ENCODE data around the gene SETBP1. TPM values are rescaled to one million over a fixed set of nuclear protein-coding genes. Genes with fewer than 3 reads are reported as not detected.

SETBP1 gene
- total RNA-seq, 4 donors from 2014 or later: 3.3 to 86.6 (median 16.3) TPM

- Histone ChIP-seq H3K27me3 (no peaks in the 10 kb centered on the region), H3K9me3 (no peaks in the 10 kb centered on the region), H3K4me1 (peaks cover 0 to 9% (median 0%) of the 10 kb centered on the region in 4 donors), H3K27ac (no peak overlapping the region), H3K4me3 (no peak overlapping the region), H3K36me3 (no peaks in the 10 kb centered on the region)
- no peak for DNase-seq
- TF ChIP-seq POLR2A (IDR thresholded peaks at IDR 0.05): no peak
- TF ChIP-seq CTCF (IDR thresholded peaks at IDR 0.05): no peak
These were observed 10.6 kb downstream of the SETBP1 start for GRCh38 chr18:44691148-44691925.

DNA sequence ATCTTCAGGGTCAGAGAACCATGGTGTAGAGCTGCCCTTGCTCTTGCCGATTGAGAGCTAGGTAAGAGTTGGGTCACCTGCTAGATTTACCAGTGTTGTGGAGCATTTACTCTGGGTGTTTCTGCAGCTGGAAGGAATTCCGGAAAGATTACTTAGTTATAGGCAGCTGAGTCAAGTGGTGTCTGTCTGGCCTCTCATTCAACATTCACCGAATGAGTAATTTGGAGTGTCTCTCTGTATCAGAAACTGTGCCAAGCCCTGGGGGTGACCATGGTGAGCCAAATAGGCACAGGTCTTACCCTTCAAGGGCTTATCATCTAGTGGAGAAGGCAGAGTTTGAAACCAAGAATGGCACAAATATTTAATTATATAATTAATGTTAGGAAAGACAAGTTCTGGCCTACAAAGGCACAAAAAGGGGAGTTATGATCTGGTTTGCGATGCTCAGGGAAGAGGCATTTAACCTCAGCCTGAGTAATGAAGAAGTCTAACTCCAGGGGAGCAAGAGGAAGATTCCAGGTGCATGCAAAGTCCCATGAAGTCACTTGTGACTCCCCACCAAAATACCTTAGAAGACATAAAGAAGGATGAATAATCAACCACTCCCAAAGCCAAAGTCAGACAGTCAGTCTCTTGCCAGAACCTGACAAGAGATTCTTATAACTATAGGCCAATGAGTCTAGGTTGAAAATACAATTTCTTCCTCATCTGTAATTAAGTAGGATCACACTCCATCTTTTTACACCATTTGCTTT lies 12.5 kb downstream of the SETBP1 start:
- H3K36me3 ChIP-seq: no peaks in the 10 kb centered on the region
- DNase-seq: no peak
- TF ChIP-seq CTCF (IDR thresholded peaks at IDR 0.05): no peak
- TF ChIP-seq POLR2A (IDR thresholded peaks at IDR 0.05): no peak
- no peaks in the 10 kb centered on the region for H3K27me3 ChIP-seq
- H3K27ac ChIP-seq: no peak overlapping the region
- H3K9me3 ChIP-seq: no peaks in the 10 kb centered on the region
- no peak overlapping the region for H3K4me3 ChIP-seq
- H3K4me1 ChIP-seq: peaks cover 0 to 11% (median 0%) of the 10 kb centered on the region in 4 donors

GRCh38 chr18:44695503-44695902 lies 14.8 kb downstream of the SETBP1 start:
- TF ChIP-seq CTCF (IDR thresholded peaks at IDR 0.05) (no peak), POLR2A (IDR thresholded peaks at IDR 0.05) (no peak)
- Histone ChIP-seq H3K27ac (no peak overlapping the region), H3K9me3 (no peaks in the 10 kb centered on the region), H3K4me1 (peaks cover 0 to 11% (median 0%) of the 10 kb centered on the region in 4 donors), H3K27me3 (no peaks in the 10 kb centered on the region), H3K36me3 (no peaks in the 10 kb centered on the region), H3K4me3 (no peak overlapping the region)
- no peak for DNase-seq

GRCh38 chr18:44696892-44697291 lies 16.2 kb downstream of the SETBP1 start:
- no peak overlapping the region for H3K4me3 ChIP-seq
- no peak overlapping the region for H3K27ac ChIP-seq
- DNase-seq: no peak

DNA sequence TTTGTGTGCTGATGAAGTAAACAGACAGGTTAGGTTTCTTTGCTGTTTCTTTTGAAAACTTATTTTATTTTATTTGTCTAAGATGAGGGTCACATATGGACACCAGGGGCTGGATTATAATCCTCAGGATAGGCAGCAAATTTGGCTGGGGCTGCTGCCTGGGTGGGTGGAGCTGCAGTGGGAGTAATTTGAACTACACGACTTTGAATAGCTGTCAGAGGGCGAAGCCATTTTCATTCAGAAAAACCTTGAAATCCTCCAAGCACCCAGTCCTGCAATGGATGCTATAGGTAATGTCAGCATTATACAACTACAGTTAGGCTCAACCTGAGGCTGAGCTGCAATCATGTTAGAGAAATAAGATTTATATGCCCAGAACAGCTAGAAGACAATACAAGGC lies 16.6 kb downstream of the SETBP1 start:
- Histone ChIP-seq H3K36me3 (no peaks in the 10 kb centered on the region), H3K4me3 (no peak overlapping the region), H3K27ac (no peak overlapping the region), H3K4me1 (peaks cover 0 to 4% (median 0%) of the 10 kb centered on the region in 4 donors), H3K27me3 (no peaks in the 10 kb centered on the region), H3K9me3 (no peaks in the 10 kb centered on the region)
- DNase-seq: no peak
- TF ChIP-seq CTCF (IDR thresholded peaks at IDR 0.05): no peak
- TF ChIP-seq POLR2A (IDR thresholded peaks at IDR 0.05): no peak

More at GRCh38 chr18:44696892-44697291, 16.2 kb downstream of the SETBP1 start:
- Histone ChIP-seq H3K4me1 (peaks cover 0 to 4% (median 0%) of the 10 kb centered on the region in 4 donors), H3K9me3 (no peaks in the 10 kb centered on the region), H3K36me3 (no peaks in the 10 kb centered on the region), H3K27me3 (no peaks in the 10 kb centered on the region)
- TF ChIP-seq POLR2A (IDR thresholded peaks at IDR 0.05): no peak
- no peak for TF ChIP-seq CTCF (IDR thresholded peaks at IDR 0.05)
